IMR-90 (cell line): ENCODE results near the gene NADK2. TPM values are rescaled to one million over a fixed set of nuclear protein-coding genes. Genes with fewer than 3 reads are reported as not detected.
"Not testable (repeated sequence)": the region's sequence is repeated elsewhere in the genome, so short reads cannot be mapped to it uniquely, and the experiment has no call there.

Experiments
- ATAC-seq: fragments of 200-7000 bp; cut with Tn5 transposase; 2 replicates; pipeline ENCODE4 v1.9.1; 2020; ENCODE audit warnings: low read depth, mild to moderate bottlenecking, moderate library complexity
- BruUV-seq: library from RNA; stranded (reverse); fragments of 400-500 nt; replicated peaks from 2 replicates; lab custom pipeline; 2021; lab: Mats Ljungman, UMichigan
- CTCF ChIA-PET: fragments of 300-600 bp; formaldehyde crosslinking; extraction: SDS; loops from one replicate; lab custom pipeline; 2021; ENCODE audit warnings: antibody characterized with exemption; lab: Yijun Ruan, JAX
- POLR2A ChIA-PET: fragments of 300-600 bp; sonication (Branson Sonifier 250); formaldehyde crosslinking; loops from one replicate; lab custom pipeline; 2022; ENCODE audit warnings: antibody characterized with exemption; ENCODE audit not compliant: unreplicated experiment; lab: Charles Lee
- DNase-seq: peaks from one replicate; pipeline ENCODE4 v3.0.0; 2013
- H2AFZ ChIP-seq: replicated peaks from 2 replicates; pipeline ENCODE3; 2013; ENCODE audit warnings: low read length, mild to moderate bottlenecking; ENCODE audit not compliant: poor library complexity
- H2AK5ac ChIP-seq: 2 replicates; pipeline ENCODE4 v1.6.1; 2013; ENCODE audit warnings: low read depth, low read length, inconsistent platforms
- H2AK9ac ChIP-seq: replicated peaks from 2 replicates; pipeline ENCODE3; 2013; ENCODE audit warnings: mild to moderate bottlenecking, low read depth, low read length, moderate library complexity; ENCODE audit not compliant: poor library complexity
- H2BK120ac ChIP-seq: 2 replicates; pipeline ENCODE4 v1.6.1; 2013; ENCODE audit warnings: low read depth, low read length, inconsistent platforms
- H2BK15ac ChIP-seq: 3 replicates; pipeline ENCODE4 v1.6.1; 2013; ENCODE audit warnings: low read depth, low read length, inconsistent platforms
- H2BK20ac ChIP-seq: 2 replicates; pipeline ENCODE4 v1.6.1; 2013; ENCODE audit warnings: low read depth, mild to moderate bottlenecking, inconsistent platforms, low read length, moderate library complexity
- H2BK5ac ChIP-seq: 2 replicates; pipeline ENCODE4 v1.6.1; 2013; ENCODE audit warnings: mild to moderate bottlenecking, low read depth, low read length, inconsistent platforms; ENCODE audit not compliant: poor library complexity, severe bottlenecking
- H3K14ac ChIP-seq: replicated peaks from 2 replicates; pipeline ENCODE4 v1.6.1; 2013; ENCODE audit warnings: low read depth, low read length, inconsistent platforms
- H3K18ac ChIP-seq: 2 replicates; pipeline ENCODE4 v1.6.1; 2013; ENCODE audit warnings: low read depth, low read length, control low read depth
- H3K23ac ChIP-seq: 2 replicates; pipeline ENCODE4 v1.6.1; 2013; ENCODE audit warnings: low read depth, low read length, inconsistent platforms
- H3K27ac ChIP-seq: 2 replicates; pipeline ENCODE4 v1.5.1; 2013; ENCODE audit warnings: mild to moderate bottlenecking, control low read depth, low read length; ENCODE audit not compliant: insufficient read depth
- H3K27me3 ChIP-seq: 2 replicates; pipeline ENCODE4 v1.6.1; 2013; ENCODE audit warnings: low read length; ENCODE audit not compliant: control insufficient read depth, insufficient read depth
- H3K36me3 ChIP-seq: 2 replicates; pipeline ENCODE4 v1.6.1; 2013; ENCODE audit warnings: low read length, mixed read lengths; ENCODE audit not compliant: control insufficient read depth, insufficient read depth
- H3K4ac ChIP-seq: 2 replicates; pipeline ENCODE4 v1.6.1; 2013; ENCODE audit warnings: low read depth, low read length, inconsistent platforms
- H3K4me1 ChIP-seq: 2 replicates; pipeline ENCODE4 v1.6.1; 2013; ENCODE audit warnings: low read length, mixed read lengths; ENCODE audit not compliant: control insufficient read depth, insufficient read depth
- H3K4me2 ChIP-seq: 2 replicates; pipeline ENCODE4 v1.6.1; 2013; ENCODE audit warnings: low read depth, mild to moderate bottlenecking, control low read depth, low read length, moderate library complexity
- H3K4me3 ChIP-seq: 2 replicates; pipeline ENCODE4 v1.5.1; 2013; ENCODE audit warnings: low read depth, mild to moderate bottlenecking, control low read depth, low read length, moderate library complexity; ENCODE audit not compliant: insufficient read depth
- H3K56ac ChIP-seq: 2 replicates; pipeline ENCODE4 v1.6.1; 2013; ENCODE audit warnings: low read length, inconsistent platforms; ENCODE audit not compliant: insufficient read depth; ENCODE audit errors: extremely low read depth
- H3K79me1 ChIP-seq, 2 experiments: 2 replicates each; pipeline ENCODE4 v1.6.1; 2013; ENCODE audit warnings: low read length in 2 of 2, inconsistent platforms in 1 of 2, low read depth in 1 of 2
- H3K9ac ChIP-seq: 2 replicates; pipeline ENCODE4 v1.6.1; 2013; ENCODE audit warnings: low read depth, low read length, control low read depth
- H3K9me1 ChIP-seq: 2 replicates; pipeline ENCODE4 v1.6.1; 2013; ENCODE audit warnings: low read length, inconsistent platforms; ENCODE audit not compliant: insufficient read depth
- H3K9me3 ChIP-seq: 2 replicates; pipeline ENCODE4 v1.6.1; 2013; ENCODE audit warnings: low read length; ENCODE audit not compliant: control insufficient read depth, insufficient read depth
- H4K20me1 ChIP-seq: 2 replicates; pipeline ENCODE4 v1.6.1; 2013; ENCODE audit warnings: low read length, inconsistent platforms; ENCODE audit not compliant: insufficient read depth
- H4K5ac ChIP-seq: 2 replicates; pipeline ENCODE4 v1.6.1; 2013; ENCODE audit warnings: mild to moderate bottlenecking, low read depth, low read length, control low read depth
- H4K8ac ChIP-seq, 2 experiments: 2 replicates each; pipeline ENCODE4 v1.6.1; 2013; ENCODE audit warnings: low read depth in 2 of 2, low read length in 2 of 2, control low read depth in 1 of 2, inconsistent platforms in 1 of 2
- H4K91ac ChIP-seq: 2 replicates; pipeline ENCODE4 v1.6.1; 2013; ENCODE audit warnings: low read depth, low read length, inconsistent platforms; ENCODE audit not compliant: insufficient read depth
- WGBS, 2 experiments: methylation state at CpG; one replicate each; pipeline versions ENCODE4 v1.1.5 to v1.1.7; 2013; ENCODE audit warnings: missing lambda C conversion rate in 2 of 2; ENCODE audit not compliant: insufficient read length in 1 of 2; ENCODE audit errors: extremely low coverage in 2 of 2; 5-methylcytosine and 5-hydroxymethylcytosine counted together
- dilution Hi-C: fragments of 300-500 bp; cut with HindIII; formaldehyde crosslinking; loops from one replicate; pipeline ENCODE4 v1.14.3; 2018; ENCODE audit warnings: low sequenced_read_pairs; ENCODE audit not compliant: unreplicated experiment
- in situ Hi-C: fragments of 300-500 bp; cut with MboI; formaldehyde crosslinking; loops from 3 replicates; pipeline ENCODE4 v1.14.3; 2019; ENCODE audit warnings: low sequenced_read_pairs, inconsistent platforms, mixed read lengths
- intact Hi-C: fragments of 100-400 bp; cut with micrococcal nuclease; formaldehyde crosslinking; loops from 2 replicates; pipeline ENCODE4 v1.10.0; 2022
- polyA plus RNA-seq, 3 experiments: library from polyadenylated mRNA; depleted of rRNA; stranded (reverse); fragments of >200 nt; gene quantifications; 2 replicates each; pipeline ENCODE4 v1.2.3, GENCODE V29; 2012; ENCODE audit warnings: low replicate concordance in 1 of 3
- total RNA-seq: library from RNA; depleted of rRNA; stranded (reverse); fragments of >200 nt; gene quantifications from 2 replicates; pipeline ENCODE4 v1.2.3, GENCODE V29; 2012

The NADK2 gene
- total and polyA plus RNA-seq, 2 of the 4 experiments (the other 2 are of a cell fraction), result 7.4 to 17.4 TPM

DNA sequence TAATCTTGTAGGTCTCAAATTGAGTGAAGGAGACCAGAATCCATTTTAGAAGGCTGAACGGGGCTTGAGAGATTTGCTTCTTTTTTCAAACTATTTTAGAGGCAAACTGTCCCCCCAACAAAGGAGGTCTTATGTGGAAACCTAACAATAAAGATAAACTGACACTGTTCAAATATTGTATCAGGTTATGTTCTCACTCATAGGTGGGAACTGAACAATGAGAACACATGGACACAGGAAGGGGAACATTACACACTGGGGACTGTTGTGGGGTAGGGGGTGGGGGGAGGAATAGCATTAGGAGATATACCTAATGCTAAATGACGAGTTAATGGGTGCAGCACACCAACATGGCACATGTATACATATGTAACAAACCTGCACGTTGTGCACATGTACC lies 42.9 kb downstream of the NADK2 start:
- H2BK20ac ChIP-seq, H3K9me3 ChIP-seq, dilution Hi-C loops, ATAC-seq, H4K5ac ChIP-seq, in situ Hi-C loops, H3K56ac ChIP-seq, H3K79me1 ChIP-seq, H4K8ac ChIP-seq, H3K4me3 ChIP-seq, H4K91ac ChIP-seq, H3K27ac ChIP-seq, H3K4me2 ChIP-seq, H3K9me1 ChIP-seq, H2BK5ac ChIP-seq, BruUV-seq, H4K20me1 ChIP-seq, H3K27me3 ChIP-seq, H3K4me1 ChIP-seq, H3K4ac ChIP-seq, H3K23ac ChIP-seq, H2AK5ac ChIP-seq, H3K18ac ChIP-seq, DNase-seq, H2BK15ac ChIP-seq, H3K14ac ChIP-seq, H2BK120ac ChIP-seq, H3K9ac ChIP-seq, POLR2A ChIA-PET, H2AFZ ChIP-seq, H2AK9ac ChIP-seq, intact Hi-C loops, H3K36me3 ChIP-seq: not testable (repeated sequence)
- no CpG with 5 or more reads among the region's 3 CpGs for WGBS, 2 experiments
- CTCF ChIA-PET, result interaction anchor here (1.8 kb wide), 1 partner anchor 21 kb away, joined by 4 read pairs; no protein-coding TSS in a partner anchor
